NCI-H524 treated with DMSO at 0.1 percent for 48 hours (cell line): Measurements from ENCODE around the gene LCE2B.
"Not testable (repeated sequence)": the region's sequence is repeated elsewhere in the genome, so short reads cannot be mapped to it uniquely, and the experiment has no call there.

ENCODE experiments used
- DNase-seq: peaks from one replicate; lab custom pipeline; 2025; lab: John Stamatoyannopoulos, UW

LCE2B gene

GRCh38 chr1:152685823-152686222 is at the start of gene LCE2B:
LCE2B (plus strand) TSS chr1:152686123; CDS start chr1:152686844, 721 bp downstream.
- DNase-seq = not testable (repeated sequence)

GRCh38 chr1:152640351-152640750 is 45.6 kb upstream of the LCE2B start:
- DNase-seq = no peak

GRCh38 chr1:152643945-152644344 is 42.0 kb upstream of the LCE2B start:
- DNase-seq = no peak

- DNase-seq = no peak
Observed at GRCh38 chr1:152645146-152645545, 40.8 kb upstream of the LCE2B start.

- DNase-seq = no peak
Observed at GRCh38 chr1:152646656-152647055, 39.3 kb upstream of the LCE2B start.

- DNase-seq = no peak
Observed at GRCh38 chr1:152654110-152654509, 31.8 kb upstream of the LCE2B start.

- no peak for DNase-seq
Observed at GRCh38 chr1:152656459-152656858, 29.5 kb upstream of the LCE2B start.

- no peak for DNase-seq
Observed at GRCh38 chr1:152657677-152658076, 28.2 kb upstream of the LCE2B start.

- DNase-seq = no peak
Observed at GRCh38 chr1:152658649-152659048, 27.3 kb upstream of the LCE2B start.

- no peak for DNase-seq
Observed at GRCh38 chr1:152663098-152663497, 22.8 kb upstream of the LCE2B start, which contains the start of gene LCE2D. LCE2D (plus strand) TSS chr1:152663380; CDS start chr1:152664106, 726 bp downstream.

- not testable (repeated sequence) for DNase-seq
Observed at GRCh38 chr1:152666171-152666570, 19.8 kb upstream of the LCE2B start.

GRCh38 chr1:152667648-152668047 is 18.3 kb upstream of the LCE2B start:
- DNase-seq = no peak

- DNase-seq = no peak
Observed at GRCh38 chr1:152673016-152673415, 12.9 kb upstream of the LCE2B start.

- not testable (repeated sequence) for DNase-seq
Observed at GRCh38 chr1:152674983-152675382, 10.9 kb upstream of the LCE2B start, which contains the start of gene LCE2C. LCE2C (plus strand) TSS chr1:152675279; CDS start chr1:152676016, 737 bp downstream.

- no peak for DNase-seq
Observed at GRCh38 chr1:152679459-152679858, 6.5 kb upstream of the LCE2B start.

GRCh38 chr1:152681616-152682015 is 4.3 kb upstream of the LCE2B start:
- no peak for DNase-seq

- no peak for DNase-seq
Observed at GRCh38 chr1:152683846-152684245, 2.1 kb upstream of the LCE2B start.

- no peak for DNase-seq
Observed at GRCh38 chr1:152697701-152698600, 12.0 kb downstream of the LCE2B start, which contains the start of gene LCE2A. LCE2A (plus strand) TSS chr1:152698345; CDS start chr1:152698902, 557 bp downstream.

- no peak for DNase-seq
Observed at GRCh38 chr1:152699746-152700145, 13.8 kb downstream of the LCE2B start.

GRCh38 chr1:152707860-152708259 is 21.9 kb downstream of the LCE2B start, which contains the start of gene LCE4A:
LCE4A (plus strand) TSS chr1:152708160; CDS start chr1:152709076, 916 bp downstream.
- DNase-seq = no peak

GRCh38 chr1:152718238-152718637 is 32.3 kb downstream of the LCE2B start:
- no peak for DNase-seq

GRCh38 chr1:152725261-152725660 is 39.3 kb downstream of the LCE2B start:
- DNase-seq = no peak

GRCh38 chr1:152728986-152729385 is 43.1 kb downstream of the LCE2B start:
- no peak for DNase-seq
